ENCODE results near the gene SERPINB3.

- TF ChIP-seq CTCF (IDR thresholded peaks at IDR 0.05) (no peak), POLR2A (IDR thresholded peaks at IDR 0.05) (no peak)
Observed at GRCh38 chr18:63626431-63626830, 35.3 kb downstream of the SERPINB3 start.
